Measurements from ENCODE around the gene BTG2. TPM values are rescaled to one million over a fixed set of nuclear protein-coding genes. Genes with fewer than 3 reads are reported as not detected.
A peak's percentile ranks its signal among the peaks of the same experiment; 100 is the strongest.

Gene BTG2
- total and polyA plus RNA-seq, 2 experiments from 2014 or later, result 6.3 to 9.1 TPM

- H3K27me3 ChIP-seq (ENCODE audit: insufficient read depth), result peaks cover 77% of the 10 kb centered on the region
- peaks cover 22% of the 10 kb centered on the region for H3K4me1 ChIP-seq (ENCODE audit: insufficient read depth)
- Mint-ChIP-seq H3K4me3 (no peak overlapping the region), H3K9me3 (no peaks in the 10 kb centered on the region), H3K4me1 (peaks cover 44% of the 10 kb centered on the region), H3K27ac (no peak overlapping the region), H3K36me3 (ENCODE audit: low read depth) (no peaks in the 10 kb centered on the region), H3K27me3 (ENCODE audit: insufficient read depth, low read depth, poor library complexity) (peaks cover 25% of the 10 kb centered on the region)
- no peaks in the 10 kb centered on the region for H3K79me2 ChIP-seq (replicated peaks; ENCODE audit: insufficient read depth)
- no peaks in the 10 kb centered on the region for H3K9me2 ChIP-seq (ENCODE audit: insufficient read depth)
- no peak for TF ChIP-seq POLR2AphosphoS5 (IDR thresholded peaks at IDR 0.05; ENCODE audit: low read depth)
- TF ChIP-seq, protein P1, sequence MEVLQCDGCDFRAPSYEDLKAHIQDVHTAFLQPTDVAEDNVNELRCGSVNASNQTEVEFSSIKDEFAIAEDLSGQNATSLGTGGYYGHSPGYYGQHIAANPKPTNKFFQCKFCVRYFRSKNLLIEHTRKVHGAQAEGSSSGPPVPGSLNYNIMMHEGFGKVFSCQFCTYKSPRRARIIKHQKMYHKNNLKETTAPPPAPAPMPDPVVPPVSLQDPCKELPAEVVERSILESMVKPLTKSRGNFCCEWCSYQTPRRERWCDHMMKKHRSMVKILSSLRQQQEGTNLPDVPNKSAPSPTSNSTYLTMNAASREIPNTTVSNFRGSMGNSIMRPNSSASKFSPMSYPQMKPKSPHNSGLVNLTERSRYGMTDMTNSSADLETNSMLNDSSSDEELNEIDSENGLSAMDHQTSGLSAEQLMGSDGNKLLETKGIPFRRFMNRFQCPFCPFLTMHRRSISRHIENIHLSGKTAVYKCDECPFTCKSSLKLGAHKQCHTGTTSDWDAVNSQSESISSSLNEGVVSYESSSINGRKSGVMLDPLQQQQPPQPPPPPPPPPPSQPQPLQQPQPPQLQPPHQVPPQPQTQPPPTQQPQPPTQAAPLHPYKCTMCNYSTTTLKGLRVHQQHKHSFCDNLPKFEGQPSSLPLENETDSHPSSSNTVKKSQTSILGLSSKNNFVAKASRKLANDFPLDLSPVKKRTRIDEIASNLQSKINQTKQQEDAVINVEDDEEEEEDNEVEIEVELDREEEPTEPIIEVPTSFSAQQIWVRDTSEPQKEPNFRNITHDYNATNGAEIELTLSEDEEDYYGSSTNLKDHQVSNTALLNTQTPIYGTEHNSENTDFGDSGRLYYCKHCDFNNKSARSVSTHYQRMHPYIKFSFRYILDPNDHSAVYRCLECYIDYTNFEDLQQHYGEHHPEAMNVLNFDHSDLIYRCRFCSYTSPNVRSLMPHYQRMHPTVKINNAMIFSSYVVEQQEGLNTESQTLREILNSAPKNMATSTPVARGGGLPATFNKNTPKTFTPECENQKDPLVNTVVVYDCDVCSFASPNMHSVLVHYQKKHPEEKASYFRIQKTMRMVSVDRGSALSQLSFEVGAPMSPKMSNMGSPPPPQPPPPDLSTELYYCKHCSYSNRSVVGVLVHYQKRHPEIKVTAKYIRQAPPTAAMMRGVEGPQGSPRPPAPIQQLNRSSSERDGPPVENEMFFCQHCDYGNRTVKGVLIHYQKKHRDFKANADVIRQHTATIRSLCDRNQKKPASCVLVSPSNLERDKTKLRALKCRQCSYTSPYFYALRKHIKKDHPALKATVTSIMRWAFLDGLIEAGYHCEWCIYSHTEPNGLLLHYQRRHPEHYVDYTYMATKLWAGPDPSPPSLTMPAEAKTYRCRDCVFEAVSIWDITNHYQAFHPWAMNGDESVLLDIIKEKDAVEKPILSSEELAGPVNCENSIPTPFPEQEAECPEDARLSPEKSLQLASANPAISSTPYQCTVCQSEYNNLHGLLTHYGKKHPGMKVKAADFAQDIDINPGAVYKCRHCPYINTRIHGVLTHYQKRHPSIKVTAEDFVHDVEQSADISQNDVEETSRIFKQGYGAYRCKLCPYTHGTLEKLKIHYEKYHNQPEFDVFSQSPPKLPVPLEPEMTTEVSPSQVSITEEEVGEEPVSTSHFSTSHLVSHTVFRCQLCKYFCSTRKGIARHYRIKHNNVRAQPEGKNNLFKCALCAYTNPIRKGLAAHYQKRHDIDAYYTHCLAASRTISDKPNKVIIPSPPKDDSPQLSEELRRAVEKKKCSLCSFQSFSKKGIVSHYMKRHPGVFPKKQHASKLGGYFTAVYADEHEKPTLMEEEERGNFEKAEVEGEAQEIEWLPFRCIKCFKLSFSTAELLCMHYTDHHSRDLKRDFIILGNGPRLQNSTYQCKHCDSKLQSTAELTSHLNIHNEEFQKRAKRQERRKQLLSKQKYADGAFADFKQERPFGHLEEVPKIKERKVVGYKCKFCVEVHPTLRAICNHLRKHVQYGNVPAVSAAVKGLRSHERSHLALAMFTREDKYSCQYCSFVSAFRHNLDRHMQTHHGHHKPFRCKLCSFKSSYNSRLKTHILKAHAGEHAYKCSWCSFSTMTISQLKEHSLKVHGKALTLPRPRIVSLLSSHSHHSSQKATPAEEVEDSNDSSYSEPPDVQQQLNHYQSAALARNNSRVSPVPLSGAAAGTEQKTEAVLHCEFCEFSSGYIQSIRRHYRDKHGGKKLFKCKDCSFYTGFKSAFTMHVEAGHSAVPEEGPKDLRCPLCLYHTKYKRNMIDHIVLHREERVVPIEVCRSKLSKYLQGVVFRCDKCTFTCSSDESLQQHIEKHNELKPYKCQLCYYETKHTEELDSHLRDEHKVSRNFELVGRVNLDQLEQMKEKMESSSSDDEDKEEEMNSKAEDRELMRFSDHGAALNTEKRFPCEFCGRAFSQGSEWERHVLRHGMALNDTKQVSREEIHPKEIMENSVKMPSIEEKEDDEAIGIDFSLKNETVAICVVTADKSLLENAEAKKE (CRISPR knock-in tag; IDR thresholded peaks at IDR 0.05), result no peak
- TF ChIP-seq, protein P2, sequence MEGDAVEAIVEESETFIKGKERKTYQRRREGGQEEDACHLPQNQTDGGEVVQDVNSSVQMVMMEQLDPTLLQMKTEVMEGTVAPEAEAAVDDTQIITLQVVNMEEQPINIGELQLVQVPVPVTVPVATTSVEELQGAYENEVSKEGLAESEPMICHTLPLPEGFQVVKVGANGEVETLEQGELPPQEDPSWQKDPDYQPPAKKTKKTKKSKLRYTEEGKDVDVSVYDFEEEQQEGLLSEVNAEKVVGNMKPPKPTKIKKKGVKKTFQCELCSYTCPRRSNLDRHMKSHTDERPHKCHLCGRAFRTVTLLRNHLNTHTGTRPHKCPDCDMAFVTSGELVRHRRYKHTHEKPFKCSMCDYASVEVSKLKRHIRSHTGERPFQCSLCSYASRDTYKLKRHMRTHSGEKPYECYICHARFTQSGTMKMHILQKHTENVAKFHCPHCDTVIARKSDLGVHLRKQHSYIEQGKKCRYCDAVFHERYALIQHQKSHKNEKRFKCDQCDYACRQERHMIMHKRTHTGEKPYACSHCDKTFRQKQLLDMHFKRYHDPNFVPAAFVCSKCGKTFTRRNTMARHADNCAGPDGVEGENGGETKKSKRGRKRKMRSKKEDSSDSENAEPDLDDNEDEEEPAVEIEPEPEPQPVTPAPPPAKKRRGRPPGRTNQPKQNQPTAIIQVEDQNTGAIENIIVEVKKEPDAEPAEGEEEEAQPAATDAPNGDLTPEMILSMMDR (conservative IDR thresholded peaks at IDR 0.05; ENCODE audit: low read depth in 2 of 2), result peak in 1 of 2 experiments; percentile 42; a peak in 2 of 4 replicates
- H3K27ac ChIP-seq (ENCODE audit: low read depth), result no peak overlapping the region
- H2AFZ ChIP-seq, result no peak overlapping the region
- H3K4me2 ChIP-seq, result 0 out of 2 replicates have a peak overlapping the region, but pooled peaks have one; percentile 65
- no peak overlapping the region for H3K4me3 ChIP-seq
- peak; percentile 90 for ATAC-seq
- no peaks in the 10 kb centered on the region for H4K20me1 ChIP-seq (replicated peaks; ENCODE audit: insufficient read depth)
- no peaks in the 10 kb centered on the region for H3K36me3 ChIP-seq (ENCODE audit: insufficient read depth)
- H3F3A ChIP-seq (replicated peaks; ENCODE audit: low read depth), result no peaks in the 10 kb centered on the region
- peak; percentile 83 for DNase-seq (ENCODE audit: low spot score)
These were observed 15.4 kb downstream of the BTG2 start for GRCh38 chr1:203320591-203321272.
